T-cell (primary cell): ENCODE measurements around the gene PCDHA1. TPM values are rescaled to one million over a fixed set of nuclear protein-coding genes. Genes with fewer than 3 reads are reported as not detected.
"Not testable (repeated sequence)": the region's sequence is repeated elsewhere in the genome, so short reads cannot be mapped to it uniquely, and the experiment has no call there.

Experiments used
- ATAC-seq, 4 experiments: fragments of 200-7000 bp in 3 of 4; fragments of 150-1000 bp in 1 of 4; cut with Tn5 transposase; replicated peaks in 1 of 4; 1 replicate in 3 of 4; 2 replicates in 1 of 4; pipeline ENCODE4 v1.10.0; 2021; ENCODE audit warnings: moderate library complexity in 3 of 4, mild to moderate bottlenecking in 2 of 4, moderate number of reproducible peaks in 1 of 4
- CTCF ChIA-PET, 2 donors: fragments of 300-600 bp; sonication (Branson Sonifier 250); formaldehyde crosslinking; loops; one replicate each; lab custom pipeline; 2022; ENCODE audit warnings: antibody characterized with exemption in 2 of 2; lab: Charles Lee
- POLR2A ChIA-PET, 2 donors: fragments of 300-600 bp; sonication (Branson Sonifier 250); formaldehyde crosslinking; loops; one replicate each; lab custom pipeline; 2022; ENCODE audit warnings: antibody characterized with exemption in 2 of 2; lab: Charles Lee
- DNase-seq, 35 experiments: peaks; one replicate each; pipeline versions ENCODE4 v3.0.0 to v3.0.0-alpha.2; 2013 to 2023
- H3K27ac ChIP-seq: one replicate; pipeline ENCODE4 v1.5.1; 2013; ENCODE audit warnings: low read length
- H3K27me3 ChIP-seq, 2 experiments: replicated peaks in 1 of 2; 1 replicate in 1 of 2; 2 replicates in 1 of 2; pipeline versions ENCODE4 v1.6.1 to v1.7.0; 2013; ENCODE audit warnings: low read length in 1 of 2, mixed read lengths in 1 of 2; ENCODE audit not compliant: control insufficient read depth in 2 of 2, insufficient read depth in 2 of 2; ENCODE audit errors: extremely low read depth in 1 of 2
- H3K36me3 ChIP-seq, 2 donors: 1 replicate in 1 of 2; 2 replicates in 1 of 2; pipeline versions ENCODE4 v1.6.1 to v1.7.0; 2013; ENCODE audit warnings: low read length in 1 of 2; ENCODE audit not compliant: control insufficient read depth in 2 of 2, insufficient read depth in 1 of 2; ENCODE audit errors: extremely low read depth in 1 of 2
- H3K4me1 ChIP-seq, 2 experiments: 1 replicate in 1 of 2; 2 replicates in 1 of 2; pipeline versions ENCODE4 v1.6.1 to v1.7.0; 2013; ENCODE audit warnings: low read length in 2 of 2, mixed read lengths in 1 of 2; ENCODE audit not compliant: insufficient read depth in 2 of 2, control insufficient read depth in 1 of 2; ENCODE audit errors: extremely low read depth in 1 of 2
- H3K4me3 ChIP-seq, 2 donors: 1 replicate in 1 of 2; 2 replicates in 1 of 2; pipeline versions ENCODE4 v1.5.1 to v1.7.0; 2013; ENCODE audit warnings: mild to moderate bottlenecking in 2 of 2, low read length in 1 of 2, moderate library complexity in 1 of 2; ENCODE audit not compliant: control insufficient read depth in 1 of 2; ENCODE audit errors: extremely low read depth in 1 of 2
- H3K9me3 ChIP-seq: 2 replicates; pipeline ENCODE4 v1.7.0; 2013
- H3K27ac Mint-ChIP-seq, 2 donors: one replicate each; pipeline ENCODE4 v1.8.0; 2020 to 2021; ENCODE audit warnings: mild to moderate bottlenecking in 2 of 2, mixed read lengths in 2 of 2
- H3K27me3 Mint-ChIP-seq, 2 donors: one replicate each; pipeline ENCODE4 v1.8.0; 2021 to 2022; ENCODE audit warnings: mixed read lengths in 2 of 2
- H3K36me3 Mint-ChIP-seq: one replicate; pipeline ENCODE4 v1.8.0; 2021; ENCODE audit warnings: mixed read lengths
- H3K4me1 Mint-ChIP-seq, 3 donors: one replicate each; pipeline ENCODE4 v1.8.0; 2020 to 2022; ENCODE audit warnings: mixed read lengths in 3 of 3, mild to moderate bottlenecking in 1 of 3
- H3K4me3 Mint-ChIP-seq, 3 donors: one replicate each; pipeline ENCODE4 v1.8.0; 2020 to 2022; ENCODE audit warnings: mild to moderate bottlenecking in 3 of 3, mixed read lengths in 3 of 3, moderate library complexity in 3 of 3
- H3K9me3 Mint-ChIP-seq, 3 donors: one replicate each; pipeline ENCODE4 v1.8.0; 2020 to 2022; ENCODE audit warnings: mixed read lengths in 3 of 3
- WGBS: methylation state at CpG from one replicate; pipeline ENCODE4 v1.1.5; 2013; ENCODE audit warnings: missing lambda C conversion rate; ENCODE audit not compliant: insufficient coverage; 5-methylcytosine and 5-hydroxymethylcytosine counted together
- total RNA-seq, 35 experiments: library from RNA in 6 of 35; stranded (reverse) in 6 of 35; fragments of 120-200 nt in 1 of 35; gene quantifications; one replicate each; pipeline versions ENCODE4 v1.2.1 to v1.2.4 and lab custom pipeline; 2013 to 2026

Gene PCDHA1
- total RNA-seq, 5 donors from 2014 or later (not counting 1 experiment from before 2014, with no cell fraction given), result not detected

DNA sequence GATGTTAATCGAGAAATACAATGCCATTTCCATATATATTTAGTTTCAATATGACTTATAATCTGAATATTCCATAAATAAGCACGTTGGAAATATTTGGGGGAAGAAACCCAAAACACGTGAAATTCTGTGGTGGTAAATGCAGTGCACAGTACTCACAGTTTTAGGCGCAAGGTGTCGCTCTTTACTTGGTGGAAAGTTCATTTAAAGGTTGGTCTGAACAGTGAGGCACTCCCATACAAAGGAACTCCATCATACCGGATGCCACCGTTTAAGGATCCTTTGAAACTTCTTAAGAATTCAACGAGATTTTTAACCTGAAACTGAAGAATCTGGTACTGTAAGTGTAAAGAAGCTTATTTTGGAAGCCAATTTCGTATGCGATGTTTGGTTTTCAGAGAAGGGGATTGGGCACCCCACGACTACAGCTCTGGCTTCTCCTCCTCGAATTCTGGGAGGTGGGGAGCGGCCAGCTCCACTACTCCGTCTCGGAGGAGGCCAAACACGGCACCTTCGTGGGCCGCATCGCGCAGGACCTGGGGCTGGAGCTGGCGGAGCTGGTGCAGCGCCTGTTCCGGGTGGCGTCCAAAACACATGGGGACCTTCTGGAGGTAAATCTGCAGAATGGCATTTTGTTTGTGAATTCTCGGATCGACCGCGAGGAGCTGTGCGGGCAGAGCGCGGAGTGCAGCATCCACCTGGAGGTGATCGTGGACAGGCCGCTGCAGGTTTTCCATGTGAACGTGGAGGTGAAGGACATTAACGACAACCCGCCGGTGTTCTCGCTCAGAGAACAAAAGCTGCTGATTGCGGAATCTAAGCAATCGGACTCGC is 83.0 kb downstream of the PCDHA1 start, which contains the start of gene PCDHA11:
Gene PCDHA11 (plus strand): TSS at position 237 of the 834 bp plus-strand sequence. CDS start 147 bp downstream, at position 384.
- no peak for DNase-seq
- Histone ChIP-seq H3K9me3 (no peaks in the 10 kb centered on the region), H3K36me3 (no peaks in the 10 kb centered on the region), H3K4me1 (no peaks in the 10 kb centered on the region), H3K27me3 (peaks cover 2 to 15% of the 10 kb centered on the region in 2 experiments), H3K4me3 (no peak within 1 kb of the TSS), H3K27ac (no peak within 1 kb of the TSS)
- Mint-ChIP-seq H3K9me3 (peaks cover 5 to 18% (median 12%) of the 10 kb centered on the region in 3 donors), H3K27ac (no peak within 1 kb of the TSS), H3K4me1 (no peaks in the 10 kb centered on the region), H3K27me3 (peaks cover 29 to 32% of the 10 kb centered on the region in 2 donors), H3K4me3 (no peak within 1 kb of the TSS), H3K36me3 (no peaks in the 10 kb centered on the region)
- ChIA-PET CTCF (no interaction called here), POLR2A (no interaction called here)
- ATAC-seq, result no peak
- WGBS, result 28% methylated on average over 20 of the region's 41 CpGs

DNA sequence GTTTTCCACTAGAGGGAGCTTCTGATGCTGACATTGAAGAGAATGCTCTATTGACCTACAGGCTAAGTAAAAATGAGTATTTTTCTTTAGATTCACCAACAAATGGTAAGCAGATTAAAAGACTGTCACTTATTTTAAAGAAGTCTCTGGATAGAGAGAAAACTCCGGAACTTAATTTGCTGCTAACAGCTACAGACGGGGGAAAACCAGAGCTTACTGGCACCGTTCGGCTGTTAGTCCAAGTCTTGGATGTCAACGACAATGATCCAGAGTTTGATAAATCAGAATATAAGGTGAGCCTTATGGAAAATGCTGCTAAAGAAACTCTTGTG is 83.6 kb downstream of the PCDHA1 start:
- POLR2A ChIA-PET, result no interaction called here
- peaks cover 2 to 15% of the 10 kb centered on the region in 2 experiments for H3K27me3 ChIP-seq
- no peak for DNase-seq
- Mint-ChIP-seq H3K36me3 (no peaks in the 10 kb centered on the region), H3K4me1 (no peaks in the 10 kb centered on the region), H3K27ac (no peak overlapping the region), H3K27me3 (peaks cover 32 to 34% of the 10 kb centered on the region in 2 donors), H3K4me3 (no peak overlapping the region), H3K9me3 (peaks cover 10 to 16% (median 10%) of the 10 kb centered on the region in 3 donors)
- CTCF ChIA-PET, result no interaction called here
- H3K36me3 ChIP-seq, result no peaks in the 10 kb centered on the region
- 34% methylated on average over 2 of the region's 5 CpGs for whole genome bisulfite sequencing
- no peak for ATAC-seq
- H3K27ac ChIP-seq, result no peak overlapping the region
- no peak overlapping the region for H3K4me3 ChIP-seq
- H3K4me1 ChIP-seq, result no peaks in the 10 kb centered on the region
- H3K9me3 ChIP-seq, result no peaks in the 10 kb centered on the region

DNA sequence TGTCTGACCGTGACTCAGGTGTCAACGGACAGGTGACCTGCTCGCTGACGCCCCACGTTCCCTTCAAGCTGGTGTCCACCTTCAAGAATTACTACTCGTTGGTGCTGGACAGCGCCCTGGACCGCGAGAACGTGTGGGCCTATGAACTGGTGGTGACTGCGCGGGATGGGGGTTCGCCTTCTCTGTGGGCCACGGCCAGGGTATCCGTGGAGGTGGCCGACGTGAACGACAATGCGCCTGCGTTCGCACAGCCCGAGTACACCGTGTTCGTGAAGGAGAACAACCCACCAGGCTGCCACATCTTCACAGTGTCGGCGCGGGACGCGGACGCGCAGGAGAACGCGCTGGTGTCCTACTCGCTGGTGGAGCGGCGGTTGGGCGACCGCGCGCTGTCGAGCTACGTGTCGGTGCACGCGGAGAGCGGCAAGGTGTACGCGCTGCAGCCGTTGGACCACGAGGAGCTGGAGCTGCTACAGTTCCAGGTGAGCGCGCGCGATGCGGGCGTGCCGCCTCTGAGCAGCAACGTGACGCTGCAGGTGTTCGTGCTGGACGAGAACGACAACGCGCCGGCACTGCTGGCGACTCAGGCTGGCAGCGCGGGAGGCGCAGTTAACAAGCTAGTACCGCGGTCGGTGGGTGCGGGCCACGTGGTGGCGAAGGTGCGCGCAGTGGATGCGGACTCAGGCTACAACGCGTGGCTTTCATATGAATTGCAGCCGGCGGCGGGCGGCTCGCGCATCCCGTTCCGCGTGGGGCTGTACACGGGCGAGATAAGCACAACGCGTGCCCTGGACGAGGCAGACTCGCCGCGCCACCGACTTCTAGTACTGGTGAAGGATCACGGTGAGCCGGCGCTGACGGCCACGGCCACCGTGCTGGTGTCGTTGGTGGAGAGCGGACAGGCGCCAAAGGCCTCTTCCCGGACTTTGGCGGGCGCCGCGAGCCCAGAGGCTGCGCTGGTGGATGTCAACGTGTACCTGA is 84.6 kb downstream of the PCDHA1 start:
- peak overlapping the region in 1 of 2 donors; percentile 6 for H3K4me3 ChIP-seq
- no peaks in the 10 kb centered on the region for H3K4me1 Mint-ChIP-seq
- 64% methylated on average over 114 of the region's 114 CpGs for WGBS
- H3K27me3 Mint-ChIP-seq, result peaks cover 35 to 37% of the 10 kb centered on the region in 2 donors
- H3K27ac Mint-ChIP-seq, result no peak overlapping the region
- ATAC-seq, result no peak
- H3K36me3 Mint-ChIP-seq, result no peaks in the 10 kb centered on the region
- ChIA-PET POLR2A (no interaction called here), CTCF (no interaction called here)
- H3K27me3 ChIP-seq, result peaks cover 2 to 18% of the 10 kb centered on the region in 2 experiments
- H3K4me1 ChIP-seq, result no peaks in the 10 kb centered on the region
- H3K36me3 ChIP-seq, result no peaks in the 10 kb centered on the region
- H3K9me3 ChIP-seq, result no peaks in the 10 kb centered on the region
- no peak for DNase-seq
- H3K27ac ChIP-seq, result no peak overlapping the region
- H3K9me3 Mint-ChIP-seq, result peaks cover 8 to 13% (median 12%) of the 10 kb centered on the region in 3 donors
- H3K4me3 Mint-ChIP-seq, result no peak overlapping the region

DNA sequence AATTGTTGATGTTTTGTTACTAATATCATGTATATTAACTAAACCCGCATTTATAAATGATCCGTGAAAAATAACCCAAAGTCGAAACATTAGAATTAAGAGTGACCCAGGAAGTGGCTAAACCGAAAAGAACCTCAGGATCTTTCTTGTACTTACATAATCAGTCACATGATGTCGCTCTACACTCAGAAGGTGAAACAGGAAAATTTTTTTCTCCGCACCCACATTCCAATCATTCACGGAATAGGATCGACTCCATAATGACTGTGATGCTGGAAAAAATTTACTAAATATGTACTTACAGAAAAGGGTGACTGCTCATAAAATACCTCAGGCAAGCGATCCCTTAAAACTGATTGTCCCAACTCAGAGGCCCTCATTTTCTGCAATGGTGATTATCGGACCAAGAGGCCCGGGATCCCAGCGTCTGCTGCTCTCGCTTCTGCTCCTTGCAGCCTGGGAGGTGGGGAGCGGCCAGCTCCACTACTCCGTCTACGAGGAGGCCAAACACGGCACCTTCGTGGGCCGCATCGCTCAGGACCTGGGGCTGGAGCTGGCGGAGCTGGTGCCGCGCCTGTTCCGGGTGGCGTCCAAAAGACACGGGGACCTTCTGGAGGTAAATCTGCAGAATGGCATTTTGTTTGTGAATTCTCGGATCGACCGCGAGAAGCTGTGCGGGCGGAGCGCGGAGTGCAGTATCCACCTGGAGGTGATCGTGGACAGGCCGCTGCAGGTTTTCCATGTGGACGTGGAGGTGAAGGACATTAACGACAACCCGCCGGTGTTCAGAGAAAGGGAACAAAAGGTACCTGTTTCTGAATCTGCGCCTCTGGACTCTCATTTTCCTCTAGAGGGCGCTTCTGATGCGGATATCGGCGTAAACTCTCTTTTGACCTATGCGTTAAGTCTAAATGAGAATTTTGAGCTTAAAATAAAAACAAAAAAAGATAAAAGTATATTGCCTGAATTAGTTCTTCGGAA is 89.4 kb downstream of the PCDHA1 start, which contains the start of gene PCDHA12:
Gene PCDHA12 (plus strand): TSS at position 224 of the 981 bp plus-strand sequence. CDS start 165 bp downstream, at position 389.
- no peaks in the 10 kb centered on the region for H3K4me1 Mint-ChIP-seq

DNA sequence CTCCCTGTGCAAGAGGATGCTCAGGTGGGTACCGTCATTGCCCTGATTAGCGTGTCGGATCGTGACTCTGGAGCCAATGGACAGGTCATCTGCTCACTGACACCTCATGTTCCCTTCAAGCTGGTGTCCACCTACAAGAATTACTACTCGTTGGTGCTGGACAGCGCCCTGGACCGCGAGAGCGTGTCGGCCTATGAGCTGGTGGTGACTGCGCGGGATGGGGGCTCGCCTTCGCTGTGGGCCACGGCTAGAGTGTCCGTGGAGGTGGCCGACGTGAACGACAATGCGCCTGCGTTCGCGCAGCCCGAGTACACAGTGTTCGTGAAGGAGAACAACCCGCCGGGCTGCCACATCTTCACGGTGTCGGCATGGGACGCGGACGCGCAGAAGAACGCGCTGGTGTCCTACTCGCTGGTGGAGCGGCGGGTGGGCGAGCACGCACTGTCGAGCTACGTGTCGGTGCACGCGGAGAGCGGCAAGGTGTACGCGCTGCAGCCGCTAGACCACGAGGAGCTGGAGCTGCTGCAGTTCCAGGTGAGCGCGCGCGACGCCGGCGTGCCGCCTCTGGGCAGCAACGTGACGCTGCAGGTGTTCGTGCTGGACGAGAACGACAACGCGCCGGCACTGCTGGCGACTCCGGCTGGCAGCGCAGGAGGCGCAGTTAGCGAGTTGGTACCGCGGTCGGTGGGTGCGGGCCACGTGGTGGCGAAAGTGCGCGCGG is 90.8 kb downstream of the PCDHA1 start:
- H3K36me3 Mint-ChIP-seq, H3K27ac ChIP-seq, H3K4me1 Mint-ChIP-seq, H3K9me3 ChIP-seq, DNase-seq, H3K27ac Mint-ChIP-seq, POLR2A ChIA-PET, ATAC-seq, H3K36me3 ChIP-seq, H3K4me1 ChIP-seq, H3K4me3 ChIP-seq, H3K4me3 Mint-ChIP-seq, CTCF ChIA-PET: not testable (repeated sequence)
- Mint-ChIP-seq H3K27me3 (peaks cover 41 to 50% of the 10 kb centered on the region in 2 donors), H3K9me3 (peaks cover 17 to 34% (median 22%) of the 10 kb centered on the region in 3 donors)
- 62% methylated on average over 79 of the region's 80 CpGs for WGBS
- peaks cover 3 to 12% of the 10 kb centered on the region in 2 experiments for H3K27me3 ChIP-seq

More for the DNA sequence above, 89.4 kb downstream of the PCDHA1 start, which contains the start of gene PCDHA12:
- Histone ChIP-seq H3K4me3 (no peak within 1 kb of the TSS), H3K9me3 (no peaks in the 10 kb centered on the region), H3K27ac (no peak within 1 kb of the TSS), H3K4me1 (no peaks in the 10 kb centered on the region), H3K27me3 (peaks cover 2 to 18% of the 10 kb centered on the region in 2 experiments), H3K36me3 (no peaks in the 10 kb centered on the region)
- ChIA-PET CTCF (no interaction called here), POLR2A (no interaction called here)
- ATAC-seq (no peak), DNase-seq (no peak)
- Mint-ChIP-seq H3K4me3 (no peak within 1 kb of the TSS), H3K27ac (no peak within 1 kb of the TSS), H3K27me3 (peaks cover 29 to 40% of the 10 kb centered on the region in 2 donors), H3K9me3 (peaks cover 7 to 23% (median 16%) of the 10 kb centered on the region in 3 donors), H3K36me3 (peaks cover 4% of the 10 kb centered on the region)
- WGBS, result 32% methylated on average over 36 of the region's 47 CpGs
